ENCODE measurements around the gene PKN2. TPM values are rescaled to one million over a fixed set of nuclear protein-coding genes. Genes with fewer than 3 reads are reported as not detected.

The PKN2 gene
- total and polyA plus RNA-seq, 2 donors (not counting 1 experiment from before 2014, with no cell fraction given), result 11.9 to 51.6 TPM

- TF ChIP-seq EZH2 (IDR thresholded peaks at IDR 0.05; ENCODE audit: borderline replicate concordance, insufficient read depth, low read depth, low read length, poor library complexity, severe bottlenecking), result no peak
- no peak for TF ChIP-seq CTCF (IDR thresholded peaks at IDR 0.05)
- H3K9me3 ChIP-seq (ENCODE audit: control extremely low read depth in 1 of 3, control insufficient read depth in 2 of 3, insufficient read depth in 1 of 3, low read length in 2 of 3), result no peaks in the 10 kb centered on the region
- no peaks in the 10 kb centered on the region for H3K9me3 Mint-ChIP-seq (ENCODE audit: insufficient read depth)
- ATAC-seq (ENCODE audit: low read depth) (no peak), DNase-seq (no peak)
- no peaks in the 10 kb centered on the region for H3K27me3 ChIP-seq (replicated peaks in 1 of 4; ENCODE audit: control extremely low read depth in 1 of 4, control insufficient read depth in 3 of 4, insufficient read depth in 4 of 4, low read length in 3 of 4)
- no peaks in the 10 kb centered on the region for H3K79me2 ChIP-seq (ENCODE audit: control insufficient read depth, insufficient read depth, low read length)
- no peak overlapping the region for H3K9ac ChIP-seq (ENCODE audit: low read length)
- H3K27ac Mint-ChIP-seq, result no peak overlapping the region
- no peak overlapping the region for H3K4me3 Mint-ChIP-seq
- no peaks in the 10 kb centered on the region for H4K20me1 ChIP-seq (ENCODE audit: control insufficient read depth, insufficient read depth, low read length, poor library complexity, severe bottlenecking)
- intact Hi-C loops (cut with micrococcal nuclease), result no loop called here
- H3K4me3 ChIP-seq (ENCODE audit: control extremely low read depth in 1 of 5, extremely low read depth in 1 of 5, insufficient read depth in 1 of 5, low read depth in 2 of 5, low read length in 4 of 5), result no peak overlapping the region
- H3K27ac ChIP-seq (ENCODE audit: low read length in 2 of 2), result no peak overlapping the region
- no peaks in the 10 kb centered on the region for H3K27me3 Mint-ChIP-seq
- no peaks in the 10 kb centered on the region for H3K4me1 Mint-ChIP-seq
- ChIA-PET POLR2A (no interaction called here), CTCF (interaction anchor here (2.7 kb wide), 1 partner anchor 26 kb away, joined by 7 read pairs; no protein-coding TSS in a partner anchor)
- H3K4me1 ChIP-seq (ENCODE audit: control insufficient read depth in 2 of 2, insufficient read depth in 2 of 2, low read length in 2 of 2), result no peaks in the 10 kb centered on the region
- WGBS (ENCODE audit: insufficient coverage), result 60% methylated on average over 1 of the region's 6 CpGs
- H2AFZ ChIP-seq (ENCODE audit: insufficient read depth, low read depth, low read length, poor library complexity, severe bottlenecking), result no peak overlapping the region
- no peak overlapping the region for H3K4me2 ChIP-seq (replicated peaks; ENCODE audit: low read depth, low read length, poor library complexity, severe bottlenecking)
- peaks cover 0 to 39% of the 10 kb centered on the region in 2 experiments for H3K36me3 ChIP-seq (replicated peaks in 1 of 2; ENCODE audit: control extremely low read depth in 1 of 2, control insufficient read depth in 1 of 2, extremely low read depth in 1 of 2, insufficient read depth in 2 of 2, low read length in 1 of 2)
Observed at GRCh38 chr1:88851303-88852063, 167.4 kb downstream of the PKN2 start.

DNA sequence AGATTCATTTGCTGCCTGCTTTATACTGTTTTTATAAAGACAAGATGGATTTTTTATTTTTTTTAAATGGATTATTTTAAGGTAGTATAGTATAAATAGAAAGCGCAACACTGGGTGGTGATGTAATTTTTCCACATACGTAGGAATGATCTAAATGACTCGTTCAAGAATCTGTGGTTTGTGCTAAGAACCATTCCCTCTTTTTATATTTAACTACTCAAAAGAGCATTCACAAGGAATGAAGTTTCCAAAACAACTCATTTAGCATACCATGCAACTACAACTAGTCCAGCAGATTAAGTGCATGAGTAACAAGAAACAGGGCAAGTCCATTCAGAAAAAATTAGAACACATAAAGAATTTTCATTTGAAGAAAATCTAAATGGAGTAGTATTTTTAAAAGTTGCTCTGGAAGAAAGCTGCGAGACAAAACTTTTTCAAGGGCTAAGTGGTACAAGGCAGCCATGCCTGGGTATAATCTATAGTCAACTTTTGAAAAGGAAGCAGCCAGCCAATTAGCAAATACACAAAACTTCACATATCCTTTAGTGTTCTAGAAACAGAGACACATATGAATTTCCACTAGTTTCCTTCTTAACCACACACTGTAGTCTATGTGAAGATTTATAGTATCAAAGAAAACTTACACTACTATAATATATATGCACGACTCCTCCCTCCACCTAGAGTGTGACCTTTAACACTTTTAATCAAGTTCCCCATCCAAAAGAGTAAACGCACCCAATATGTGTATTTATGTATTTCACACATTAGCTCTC, 183.9 kb downstream of the PKN2 start:
- ATAC-seq (ENCODE audit: low read depth), result no peak
- TF ChIP-seq CTCF (IDR thresholded peaks at IDR 0.05) (no peak), EZH2 (IDR thresholded peaks at IDR 0.05; ENCODE audit: borderline replicate concordance, insufficient read depth, low read depth, low read length, poor library complexity, severe bottlenecking) (no peak)
- H3K79me2 ChIP-seq (ENCODE audit: control insufficient read depth, insufficient read depth, low read length), result peaks cover 75% of the 10 kb centered on the region
- POLR2A ChIA-PET, result no interaction called here
- no peaks in the 10 kb centered on the region for H3K27me3 Mint-ChIP-seq
- H3K36me3 ChIP-seq (replicated peaks in 1 of 2; ENCODE audit: control extremely low read depth in 1 of 2, control insufficient read depth in 1 of 2, extremely low read depth in 1 of 2, insufficient read depth in 2 of 2, low read length in 1 of 2), result peaks cover 0 to 30% of the 10 kb centered on the region in 2 experiments
- H3K4me1 Mint-ChIP-seq, result peaks cover 19% of the 10 kb centered on the region
- no peak for DNase-seq
- no peaks in the 10 kb centered on the region for H3K27me3 ChIP-seq (replicated peaks in 1 of 4; ENCODE audit: control extremely low read depth in 1 of 4, control insufficient read depth in 3 of 4, insufficient read depth in 4 of 4, low read length in 3 of 4)
- H4K20me1 ChIP-seq (ENCODE audit: control insufficient read depth, insufficient read depth, low read length, poor library complexity, severe bottlenecking), result peaks cover 83% of the 10 kb centered on the region
- H3K9ac ChIP-seq (ENCODE audit: low read length), result no peak overlapping the region
- H3K4me2 ChIP-seq (replicated peaks; ENCODE audit: low read depth, low read length, poor library complexity, severe bottlenecking), result no peak overlapping the region
- no peak overlapping the region for H2AFZ ChIP-seq (ENCODE audit: insufficient read depth, low read depth, low read length, poor library complexity, severe bottlenecking)
- intact Hi-C loops (cut with micrococcal nuclease), result no loop called here
- no peaks in the 10 kb centered on the region for H3K9me3 ChIP-seq (ENCODE audit: control extremely low read depth in 1 of 3, control insufficient read depth in 2 of 3, insufficient read depth in 1 of 3, low read length in 2 of 3)
- H3K4me3 ChIP-seq (ENCODE audit: control extremely low read depth in 1 of 5, extremely low read depth in 1 of 5, insufficient read depth in 1 of 5, low read depth in 2 of 5, low read length in 4 of 5), result no peak overlapping the region
- WGBS (ENCODE audit: insufficient coverage), result no CpG with 5 or more reads among the region's 6 CpGs
- H3K4me3 Mint-ChIP-seq, result no peak overlapping the region
- H3K27ac Mint-ChIP-seq, result no peak overlapping the region
- no peaks in the 10 kb centered on the region for H3K4me1 ChIP-seq (ENCODE audit: control insufficient read depth in 2 of 2, insufficient read depth in 2 of 2, low read length in 2 of 2)
- H3K27ac ChIP-seq (ENCODE audit: low read length in 2 of 2), result no peak overlapping the region
- H3K9me3 Mint-ChIP-seq (ENCODE audit: insufficient read depth), result no peaks in the 10 kb centered on the region
- CTCF ChIA-PET, result interaction anchor here (2.9 kb wide), 1 partner anchor 9 kb away, joined by 18 read pairs; no protein-coding TSS in a partner anchor
